GM21526 (cell line): ENCODE results near the gene NLRP14.

ENCODE experiments used
- ATAC-seq: cut with Tn5 transposase; IDR thresholded peaks from one replicate; pipeline ENCODE4 v1.9.1; 2021; ENCODE audit warnings: moderate library complexity; ENCODE audit not compliant: unreplicated experiment, low FRiP score

Gene NLRP14

DNA sequence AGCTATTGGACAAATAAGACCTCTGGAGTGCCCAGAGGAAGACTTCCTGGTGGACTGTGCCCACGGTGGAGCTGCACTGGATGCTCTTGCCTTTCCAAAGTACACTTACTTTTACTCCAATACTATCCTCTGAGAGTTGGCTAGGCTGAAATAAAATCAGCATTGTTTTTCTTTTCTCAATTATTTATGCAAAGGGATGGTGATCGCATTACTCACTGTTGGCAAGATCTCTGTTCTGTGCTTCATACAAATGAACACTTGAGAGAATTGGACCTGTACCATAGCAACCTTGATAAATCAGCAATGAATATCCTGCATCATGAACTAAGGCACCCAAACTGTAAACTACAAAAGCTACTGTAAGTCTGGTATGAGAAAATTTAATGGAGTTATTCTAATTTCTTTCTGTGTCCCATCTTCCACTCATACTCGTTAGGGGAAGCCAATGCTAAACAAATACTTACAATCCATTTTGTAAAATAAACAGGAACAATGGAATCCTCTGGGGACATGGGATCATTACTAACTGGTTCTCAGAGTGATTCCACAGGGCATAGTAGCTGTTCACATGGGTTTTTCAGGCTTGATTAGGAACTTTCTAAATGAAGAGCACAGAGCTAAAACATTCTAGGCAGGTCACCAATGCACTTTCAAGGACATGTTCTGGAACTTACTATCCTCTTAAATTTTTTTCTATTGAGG, 26.3 kb downstream of the NLRP14 start:
- ATAC-seq = no peak

DNA sequence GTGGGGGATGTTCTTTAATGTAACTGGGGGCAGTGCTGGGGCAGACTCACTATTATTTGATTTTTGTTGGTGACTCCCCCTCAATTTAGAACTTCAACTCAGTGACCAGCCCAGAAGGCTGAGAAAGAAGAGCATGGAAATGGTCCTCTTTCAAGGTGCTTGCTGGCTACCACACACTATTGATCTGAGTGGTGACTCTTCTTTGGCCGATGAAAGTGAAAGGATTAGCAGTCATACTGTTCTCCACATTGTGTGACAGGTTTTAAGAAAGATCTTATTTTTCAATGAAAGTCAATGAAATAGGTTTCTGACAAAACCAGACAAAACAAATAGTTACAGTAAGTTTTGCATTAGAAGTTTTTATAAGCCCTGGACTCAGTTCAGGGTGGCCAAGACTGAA, 29.9 kb downstream of the NLRP14 start:
- ATAC-seq = no peak

DNA sequence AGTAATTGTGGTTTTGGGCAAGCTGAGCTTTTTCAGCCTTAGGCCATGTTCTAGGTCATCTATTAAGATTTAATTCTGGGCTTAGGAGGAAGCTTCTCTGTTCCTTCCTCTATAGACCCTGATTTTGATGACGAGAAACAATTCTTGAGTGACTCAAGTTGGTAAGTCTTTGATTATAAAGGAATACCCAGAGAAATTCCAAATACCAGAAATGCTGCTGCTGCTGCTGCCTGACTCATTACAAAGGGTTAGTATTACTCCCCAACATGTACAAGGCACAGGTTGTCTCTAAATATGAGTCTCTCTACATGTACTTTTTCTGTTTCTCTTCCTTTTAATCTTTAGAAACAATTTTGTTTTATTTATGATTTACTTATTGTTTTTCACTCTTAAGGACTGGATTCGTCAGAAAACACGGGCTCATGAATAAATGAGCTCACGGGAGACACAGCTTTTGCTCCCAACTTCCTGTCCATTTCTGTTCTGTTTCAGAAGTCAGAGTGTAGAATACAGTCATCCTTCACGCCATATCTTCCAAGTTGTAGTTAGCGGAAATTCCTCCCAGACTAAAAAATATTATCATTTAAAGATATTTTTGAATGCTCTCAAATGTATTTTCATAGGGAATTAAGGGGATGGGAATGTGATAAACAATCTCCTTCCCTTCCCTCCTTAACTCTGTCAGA, 36.7 kb downstream of the NLRP14 start:
- ATAC-seq = no peak

DNA sequence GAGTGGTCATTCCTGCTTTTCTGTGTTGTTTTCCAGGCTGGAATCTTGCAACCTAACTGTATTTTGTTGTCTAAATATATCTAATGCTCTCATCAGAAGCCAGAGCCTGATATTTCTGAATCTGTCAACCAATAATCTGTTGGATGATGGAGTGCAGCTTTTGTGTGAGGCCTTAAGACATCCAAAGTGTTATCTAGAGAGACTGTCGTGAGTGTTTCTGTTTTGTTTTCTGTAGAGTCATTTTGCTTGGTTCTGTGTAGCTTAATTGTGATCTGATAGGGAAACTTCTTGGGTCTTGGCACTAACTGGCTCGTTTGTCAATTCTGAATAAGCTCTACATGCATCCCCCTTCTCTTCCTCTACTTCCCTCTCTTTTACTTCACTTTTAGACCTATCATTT, 37.4 kb downstream of the NLRP14 start:
- ATAC-seq = no peak

DNA sequence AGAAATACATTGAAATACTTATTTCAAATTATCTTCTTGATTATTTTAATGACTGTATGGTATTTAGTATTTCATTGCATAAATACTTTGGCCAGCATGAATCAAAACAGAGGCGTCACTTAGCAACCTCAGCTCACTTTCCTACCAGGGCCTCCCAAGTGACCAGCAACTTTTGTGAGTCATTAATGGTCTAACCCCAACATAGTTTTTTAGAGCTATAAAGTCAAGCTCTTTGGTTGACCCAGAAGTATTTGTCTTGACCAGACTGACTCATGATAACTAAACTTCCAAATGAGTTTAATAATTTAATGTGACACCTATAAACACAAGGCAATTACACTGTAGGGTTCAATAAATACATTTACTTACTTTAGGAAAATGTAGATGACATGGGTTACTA, 40.6 kb downstream of the NLRP14 start:
- no peak for ATAC-seq

DNA sequence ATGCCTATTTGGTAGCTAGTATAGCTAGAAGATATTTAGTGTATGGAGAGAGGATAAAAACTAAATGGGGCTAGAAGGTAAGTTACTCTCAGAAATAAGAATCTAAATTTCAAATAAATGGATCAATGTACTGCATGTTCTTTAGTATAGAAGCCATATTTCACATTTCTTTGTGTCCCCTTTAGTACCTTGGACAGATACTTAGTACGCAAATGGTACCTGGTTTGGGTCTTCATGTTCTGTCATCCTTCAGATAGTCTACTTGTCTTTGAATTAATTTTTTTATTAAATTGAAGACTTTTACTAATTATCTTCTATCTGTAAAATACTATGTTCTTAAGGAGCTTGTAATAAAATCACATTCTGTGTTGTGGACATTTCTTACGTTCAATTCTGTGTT, 42.3 kb downstream of the NLRP14 start:
- no peak for ATAC-seq

DNA sequence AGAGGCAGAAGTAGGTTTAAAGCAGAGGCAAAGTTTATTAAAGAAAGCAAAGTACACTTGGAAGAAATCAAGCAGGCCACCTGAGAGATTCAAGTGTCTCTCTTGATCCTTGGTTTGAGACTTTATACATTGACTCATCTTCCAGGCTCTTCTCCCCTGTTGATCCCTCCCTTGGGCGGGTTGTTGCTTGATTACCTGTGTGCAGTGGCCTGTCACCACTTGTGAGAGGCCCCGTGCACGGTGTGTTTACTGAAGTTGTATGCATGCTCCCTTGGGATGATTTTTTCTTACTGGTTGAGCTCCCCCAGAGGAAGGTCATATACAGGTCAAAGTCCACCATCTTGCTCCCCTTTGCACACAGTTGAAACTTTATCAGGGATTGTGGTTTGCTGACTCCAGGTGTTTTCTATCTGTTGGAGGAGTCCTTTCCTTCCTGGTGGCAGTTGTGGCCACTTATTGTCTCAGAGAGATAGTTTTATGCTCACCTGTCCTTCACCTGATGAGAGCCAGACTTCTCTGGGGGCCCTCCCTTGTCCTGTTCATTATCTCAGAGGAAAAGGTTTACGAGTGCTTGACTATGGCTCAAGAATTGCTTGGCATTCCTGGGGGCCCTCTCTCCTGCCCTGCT, 52.2 kb downstream of the NLRP14 start:
- no peak for ATAC-seq

DNA sequence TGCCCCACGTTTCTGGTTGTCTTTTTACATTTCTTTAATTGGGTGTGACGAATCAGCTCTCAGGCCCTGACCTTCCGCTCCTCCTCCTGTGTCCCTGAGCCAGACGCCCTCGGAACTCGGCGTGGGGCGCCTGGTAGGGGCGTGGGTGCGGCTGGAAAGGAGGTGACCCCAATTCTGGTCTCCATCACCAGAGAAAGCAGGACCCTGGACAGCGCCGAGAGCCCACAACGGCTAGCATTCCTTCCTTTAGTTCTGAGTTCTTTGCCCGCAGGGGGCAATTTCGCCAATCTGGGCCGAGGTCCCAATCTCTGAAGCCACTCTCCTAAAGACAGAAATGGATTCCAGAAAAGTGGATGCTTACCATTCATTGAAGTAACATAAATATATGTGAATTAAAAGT, 56.8 kb downstream of the NLRP14 start:
- no peak for ATAC-seq

DNA sequence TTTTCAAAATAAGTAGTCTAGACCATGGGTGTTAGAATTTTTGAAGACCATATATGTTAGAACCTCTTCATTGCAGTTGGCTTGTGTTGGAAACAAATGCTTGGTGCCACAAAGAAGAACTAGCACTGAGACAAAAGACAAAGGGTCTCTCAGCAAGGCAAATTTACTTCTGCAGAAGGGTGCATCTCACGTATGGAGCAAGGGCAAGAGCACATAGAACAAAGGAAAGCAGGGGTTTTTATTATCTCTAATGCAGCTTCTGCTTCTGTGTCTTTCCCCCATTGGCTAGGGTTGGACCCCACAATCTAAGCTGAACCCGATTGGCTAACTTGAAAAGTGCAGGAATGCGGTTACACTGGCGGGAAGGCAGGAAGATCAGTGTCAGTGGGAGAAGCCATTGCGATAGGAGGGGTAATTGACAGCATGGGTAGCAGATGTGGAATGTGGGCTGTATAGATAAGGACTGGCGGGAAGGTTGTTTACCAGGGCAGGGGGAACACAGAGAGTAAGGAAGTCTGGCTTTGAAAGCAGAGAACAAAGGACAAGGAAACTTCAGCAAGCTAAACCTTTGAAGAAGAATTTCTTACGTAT, 59.4 kb downstream of the NLRP14 start:
- ATAC-seq = no peak

DNA sequence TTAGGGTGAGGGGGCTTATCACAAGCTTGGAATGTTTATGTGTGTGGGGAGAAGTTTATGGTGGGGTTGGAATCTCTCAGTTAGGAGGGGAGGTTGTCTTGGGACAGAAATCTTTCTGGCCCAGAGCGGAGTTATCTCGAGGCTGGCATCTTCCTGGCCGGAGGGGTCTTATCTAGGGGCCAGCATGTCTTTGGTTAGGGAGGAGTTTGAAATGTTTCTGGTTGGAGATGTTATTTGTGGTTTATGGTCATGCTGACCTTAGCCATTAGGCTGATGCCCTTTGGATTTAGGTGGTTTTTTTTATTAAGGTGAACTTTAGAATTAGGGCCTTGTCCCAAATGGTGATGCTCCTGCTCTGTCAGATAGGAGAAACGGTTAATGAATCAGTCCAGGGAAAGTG, 60.6 kb downstream of the NLRP14 start:
- no peak for ATAC-seq

DNA sequence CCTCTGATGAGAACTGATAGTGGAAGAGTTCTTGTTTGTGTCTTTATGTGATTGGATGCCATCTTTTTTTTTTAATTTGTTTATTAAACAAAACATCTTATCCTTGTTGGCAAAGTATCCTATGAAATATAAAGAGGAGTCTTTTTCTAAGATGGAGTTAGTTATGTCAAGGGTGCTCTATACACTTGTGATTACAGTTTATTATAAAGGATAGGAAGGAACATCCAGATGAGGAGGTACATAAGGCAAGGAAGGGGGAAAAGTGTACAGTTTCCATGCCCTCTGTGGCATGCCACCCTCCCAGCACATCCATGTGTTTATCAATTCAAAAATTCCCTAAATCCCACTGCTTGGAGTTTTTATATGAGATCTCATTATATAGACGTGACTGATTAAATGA, 61.2 kb downstream of the NLRP14 start:
- ATAC-seq = no peak

DNA sequence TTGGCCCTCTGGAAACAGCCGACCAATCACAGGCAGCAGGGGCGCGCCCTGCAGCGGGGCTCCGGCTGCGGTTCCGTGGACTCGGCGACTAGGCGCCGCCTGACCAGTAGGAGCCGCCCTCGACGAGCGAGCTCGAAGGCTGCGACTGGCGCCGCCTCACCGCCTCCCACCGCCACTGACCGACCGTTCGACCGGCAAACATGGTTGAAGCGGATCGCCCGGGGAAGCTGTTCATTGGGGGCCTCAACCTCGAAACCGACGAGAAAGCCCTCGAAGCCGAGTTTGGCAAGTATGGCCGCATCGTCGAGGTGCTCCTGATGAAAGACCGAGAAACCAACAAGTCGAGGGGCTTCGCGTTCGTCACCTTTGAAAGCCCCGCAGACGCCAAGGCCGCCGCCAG, 68.6 kb downstream of the NLRP14 start, which contains the start of gene RBMXL2:
RBMXL2 (plus strand) TSS at position 78 of the 400 bp plus-strand sequence; CDS start at position 201, 123 bp downstream.
- no peak for ATAC-seq

DNA sequence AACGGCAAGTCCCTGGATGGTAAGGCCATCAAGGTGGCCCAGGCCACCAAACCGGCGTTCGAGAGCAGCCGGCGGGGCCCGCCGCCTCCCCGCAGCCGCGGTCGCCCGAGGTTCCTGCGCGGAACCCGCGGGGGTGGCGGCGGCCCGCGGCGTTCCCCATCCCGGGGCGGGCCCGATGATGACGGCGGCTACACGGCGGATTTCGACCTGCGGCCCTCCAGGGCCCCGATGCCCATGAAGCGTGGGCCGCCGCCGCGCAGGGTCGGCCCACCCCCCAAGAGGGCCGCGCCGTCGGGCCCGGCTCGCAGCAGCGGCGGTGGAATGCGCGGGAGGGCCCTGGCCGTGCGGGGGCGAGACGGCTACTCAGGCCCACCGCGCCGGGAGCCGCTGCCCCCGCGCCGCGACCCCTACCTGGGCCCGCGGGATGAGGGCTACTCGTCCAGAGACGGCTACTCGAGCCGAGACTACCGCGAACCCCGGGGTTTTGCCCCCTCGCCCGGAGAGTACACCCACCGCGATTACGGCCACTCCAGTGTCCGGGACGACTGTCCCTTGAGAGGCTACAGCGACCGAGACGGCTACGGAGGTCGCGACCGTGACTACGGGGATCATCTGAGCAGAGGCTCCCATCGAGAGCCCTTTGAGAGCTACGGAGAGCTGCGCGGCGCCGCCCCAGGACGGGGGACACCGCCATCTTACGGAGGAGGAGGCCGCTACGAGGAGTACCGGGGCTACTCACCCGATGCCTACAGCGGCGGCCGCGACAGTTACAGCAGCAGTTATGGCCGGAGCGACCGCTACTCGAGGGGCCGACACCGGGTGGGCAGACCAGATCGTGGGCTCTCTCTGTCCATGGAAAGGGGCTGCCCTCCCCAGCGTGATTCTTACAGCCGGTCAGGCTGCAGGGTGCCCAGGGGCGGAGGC, 69.3 kb downstream of the NLRP14 start:
- no peak for ATAC-seq

DNA sequence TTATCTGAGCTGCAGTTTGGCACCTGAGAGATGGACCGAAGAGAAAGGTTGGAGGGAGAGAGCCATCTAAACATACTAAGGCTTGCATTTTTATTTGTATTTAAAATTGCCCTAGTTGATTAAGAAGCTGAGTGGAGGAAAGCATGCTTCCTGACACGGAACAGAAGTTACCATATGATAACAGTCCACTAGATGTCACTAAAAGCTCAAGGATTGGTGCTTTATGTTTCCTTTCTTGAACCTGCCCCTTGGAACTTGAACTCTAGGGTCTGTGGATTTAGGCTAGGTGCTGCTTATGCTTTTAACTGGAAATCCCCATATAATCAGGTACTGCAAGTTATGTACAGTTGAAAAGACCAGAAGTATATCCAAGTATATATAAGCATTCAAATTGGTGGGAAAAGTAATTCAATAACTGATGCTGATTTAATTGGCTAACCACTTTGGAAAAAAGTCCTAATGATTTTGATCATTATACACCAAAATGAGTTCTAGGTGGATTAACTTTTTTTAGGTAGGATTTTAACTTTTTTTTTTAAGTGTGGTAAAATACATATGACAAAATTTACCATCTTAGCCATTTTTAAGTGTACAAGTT, 78.1 kb downstream of the NLRP14 start:
- peak; percentile 92 for ATAC-seq

DNA sequence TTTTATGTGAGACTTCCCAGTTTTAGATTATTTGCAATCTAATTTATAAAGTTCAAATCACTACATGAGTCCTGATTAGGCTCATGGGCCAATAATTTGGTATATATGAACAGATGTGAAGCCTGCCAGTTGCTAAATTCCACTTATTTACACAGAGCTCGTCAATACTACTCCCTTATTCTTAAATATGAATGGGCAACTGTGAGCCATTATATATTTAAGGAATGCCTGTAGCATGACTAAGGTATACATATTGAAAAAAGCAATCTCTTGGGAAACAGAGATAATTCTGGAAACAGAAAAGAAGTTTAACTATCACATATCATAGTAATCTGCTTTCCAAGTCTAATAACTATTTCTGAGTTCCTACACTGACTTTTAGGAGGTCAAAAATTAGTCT, 95.5 kb downstream of the NLRP14 start:
- ATAC-seq = no peak

DNA sequence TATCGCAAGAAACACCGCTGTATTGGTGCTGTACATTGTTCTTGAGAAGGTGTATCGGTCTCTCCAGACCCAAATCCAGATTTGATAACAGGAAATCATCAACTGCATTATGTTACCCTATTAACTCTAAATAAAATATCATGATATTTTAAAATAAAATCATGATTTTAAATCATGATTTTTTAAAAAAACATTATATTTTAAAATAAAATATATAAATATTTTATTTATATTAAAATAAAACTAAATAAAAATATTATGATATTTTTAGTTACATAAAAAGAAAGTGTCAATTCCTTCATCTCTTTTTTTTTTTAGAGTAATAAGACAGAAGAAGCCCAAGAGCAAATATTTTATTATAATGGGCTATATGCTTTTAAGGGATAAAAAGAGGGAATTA, 96.1 kb downstream of the NLRP14 start:
- no peak for ATAC-seq
